SH-SY5Y (cell line): ENCODE measurements around the gene ZNF79.

Experiments used
- GATA2 ChIP-seq: IDR thresholded peaks from 2 replicates; pipeline ENCODE4 v1.6.1; 2011; ENCODE audit warnings: mild to moderate bottlenecking, low read depth, low read length
- GATA3 ChIP-seq: IDR thresholded peaks from 2 replicates; pipeline ENCODE4 v1.6.1; 2011; ENCODE audit warnings: low read depth, mild to moderate bottlenecking, low read length, moderate library complexity

DNA sequence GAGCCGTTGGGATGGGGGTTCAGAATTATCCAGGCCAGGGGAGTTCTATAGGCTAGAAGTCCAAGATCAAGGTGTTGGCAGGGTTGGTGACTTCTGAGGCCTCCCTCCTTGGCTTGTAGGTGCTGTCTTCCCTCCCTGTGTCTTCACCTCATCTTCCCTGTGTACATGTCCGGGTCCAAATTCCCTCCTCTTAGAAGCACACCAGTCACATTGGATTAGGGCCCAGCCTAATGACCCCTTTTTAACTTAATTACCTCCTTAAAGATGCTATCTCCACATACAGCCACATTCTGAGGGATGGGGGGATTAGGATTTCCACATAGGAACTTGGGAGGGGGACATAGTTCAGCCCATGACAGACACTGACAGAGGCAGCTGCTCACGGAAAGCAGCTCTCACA lies 39.2 kb downstream of the ZNF79 start:
- TF ChIP-seq GATA3 (no peak), GATA2 (no peak)
